ENCODE data around the gene CHCHD10. TPM values are rescaled to one million over a fixed set of nuclear protein-coding genes. Genes with fewer than 3 reads are reported as not detected.

CHCHD10 gene
- total and polyA plus RNA-seq, 2 of the 4 experiments (the other 2 are of a cell fraction): 2.2 to 11.2 TPM

GRCh38 chr22:23749841-23750301 is 17.9 kb downstream of the CHCHD10 start:
- DNase-seq (no peak), ATAC-seq (ENCODE audit: low read depth) (no peak)

More at GRCh38 chr22:23749841-23750301, 17.9 kb downstream of the CHCHD10 start:
- BruUV-seq (replicated peaks): no TSS peak
- Histone ChIP-seq H3K4me1 (ENCODE audit: control insufficient read depth, insufficient read depth, low read length) (peaks cover 4% of the 10 kb centered on the region), H2AK5ac (ENCODE audit: low read depth, low read length) (no peak overlapping the region; the same call in 1 of the 2 replicates), H3K9ac (ENCODE audit: low read depth, low read length) (0 out of 2 replicates have a peak overlapping the region, but pooled peaks have one; percentile 77), H4K91ac (ENCODE audit: insufficient read depth, low read depth, low read length) (no peak overlapping the region), H3K23ac (ENCODE audit: low read depth, low read length) (peak overlapping the region; percentile 48; the same call in 1 of the 2 replicates), H3K18ac (ENCODE audit: low read depth, low read length) (no peak overlapping the region), H3K9me3 (ENCODE audit: control insufficient read depth, insufficient read depth, low read length) (no peaks in the 10 kb centered on the region), H3K4me3 (ENCODE audit: insufficient read depth, low read depth, low read length) (peak overlapping the region; percentile 85; the same call in 1 of the 2 replicates), H4K20me1 (ENCODE audit: insufficient read depth, low read length) (no peaks in the 10 kb centered on the region), H3K14ac (replicated peaks; ENCODE audit: low read depth, low read length) (0 out of 2 replicates have a peak overlapping the region, but pooled peaks have one; percentile 22), H2BK5ac (ENCODE audit: low read depth, low read length, poor library complexity, severe bottlenecking) (no peak overlapping the region), H3K27me3 (ENCODE audit: control insufficient read depth, insufficient read depth, low read length) (no peaks in the 10 kb centered on the region), H2AK9ac (replicated peaks; ENCODE audit: low read depth, low read length, poor library complexity) (peak overlapping the region; percentile 73), H3K27ac (ENCODE audit: insufficient read depth, low read length) (no peak overlapping the region), H4K8ac (ENCODE audit: low read depth in 2 of 2, low read length in 2 of 2) (no peak overlapping the region; a peak in 1 of 4 replicates), H2BK15ac (ENCODE audit: low read depth, low read length) (no peak overlapping the region), H2BK120ac (ENCODE audit: low read depth, low read length) (no peak overlapping the region), H3K9me1 (ENCODE audit: insufficient read depth, low read length) (peaks cover 5% of the 10 kb centered on the region), H3K79me1 (ENCODE audit: low read depth in 1 of 2, low read length in 2 of 2) (peaks cover 12 to 31% of the 10 kb centered on the region in 2 experiments), H3K4ac (ENCODE audit: low read depth, low read length) (peak overlapping the region; percentile 15; the same call in 1 of the 2 replicates), H4K5ac (ENCODE audit: low read depth, low read length) (no peak overlapping the region), H3K4me2 (ENCODE audit: low read depth, low read length) (peak overlapping the region; percentile 99), H2BK20ac (ENCODE audit: low read depth, low read length) (no peak overlapping the region), H3K56ac (ENCODE audit: extremely low read depth, insufficient read depth, low read length) (no peak overlapping the region), H3K36me3 (ENCODE audit: control insufficient read depth, insufficient read depth, low read length) (peaks cover 3% of the 10 kb centered on the region), H2AFZ (replicated peaks; ENCODE audit: low read length, poor library complexity) (peak overlapping the region; percentile 74)
- intact Hi-C loops (cut with micrococcal nuclease) (no loop called here), in situ Hi-C loops (cut with MboI; ENCODE audit: low sequenced_read_pairs) (no loop called here), dilution Hi-C loops (cut with HindIII; ENCODE audit: low sequenced_read_pairs, unreplicated experiment) (no loop called here)
- POLR2A ChIA-PET (ENCODE audit: unreplicated experiment): no interaction called here
- 87% methylated on average over 11 of the region's 12 CpGs; no CpG with 5 or more reads in 1 of the 2 experiments for WGBS, 2 experiments (ENCODE audit: extremely low coverage in 2 of 2, insufficient read length in 1 of 2)
- no peak for TF ChIP-seq ELK1 (IDR thresholded peaks at IDR 0.05; ENCODE audit: borderline replicate concordance, low read depth, low read length)
- no peak for TF ChIP-seq MAFK (IDR thresholded peaks at IDR 0.05; ENCODE audit: low read depth, low read length)
- no peak for TF ChIP-seq MAZ (IDR thresholded peaks at IDR 0.05; ENCODE audit: borderline replicate concordance, low read depth, low read length)
- TF ChIP-seq RFX5 (IDR thresholded peaks at IDR 0.05; ENCODE audit: low read depth, low read length): no peak
- no peak for TF ChIP-seq SMC3 (IDR thresholded peaks at IDR 0.05; ENCODE audit: low read depth, low read length)
- TF ChIP-seq CTCF (conservative IDR thresholded peaks at IDR 0.05; ENCODE audit: low read depth, low read length): no peak
- no peak for TF ChIP-seq BHLHE40 (IDR thresholded peaks at IDR 0.05; ENCODE audit: low read depth, low read length)
- TF ChIP-seq POLR2A (IDR thresholded peaks at IDR 0.05; ENCODE audit: low read depth, low read length): no peak
- no peak for TF ChIP-seq CHD1 (IDR thresholded peaks at IDR 0.05; ENCODE audit: low read depth, low read length)
- TF ChIP-seq RAD21 (IDR thresholded peaks at IDR 0.05; ENCODE audit: low read length): no peak
- no peak for TF ChIP-seq NFE2L2 (IDR thresholded peaks at IDR 0.05; ENCODE audit: low read depth, low read length)
- no peak for TF ChIP-seq CEBPB (IDR thresholded peaks at IDR 0.05; ENCODE audit: low read depth, low read length)
- TF ChIP-seq RCOR1 (IDR thresholded peaks at IDR 0.05; ENCODE audit: insufficient replicate concordance, low read length): no peak
- TF ChIP-seq USF2 (IDR thresholded peaks at IDR 0.05; ENCODE audit: low read depth, low read length): no peak
- CTCF ChIA-PET: interaction anchor here (1.1 kb wide), 1 partner anchor 22 kb away, joined by 8 read pairs; no protein-coding TSS in a partner anchor

Data from IMR-90 (cell line).